Aorta (tissue), 5 donors: ENCODE data around the gene MTG1. TPM values are rescaled to one million over a fixed set of nuclear protein-coding genes. Genes with fewer than 3 reads are reported as not detected.
A peak's percentile ranks its signal among the peaks of the same experiment; 100 is the strongest.
"Not testable (repeated sequence)": the region's sequence is repeated elsewhere in the genome, so short reads cannot be mapped to it uniquely, and the experiment has no call there.

Experiments used
- ATAC-seq: fragments of 200-7000 bp; cut with Tn5 transposase; one replicate; pipeline ENCODE4 v1.9.1; 2022; ENCODE audit warnings: moderate library complexity; ENCODE audit not compliant: low FRiP score
- DNase-seq, 2 donors: peaks; one replicate each; pipeline ENCODE4 v3.0.0-alpha.2; 2020
- H3K27ac ChIP-seq, 2 donors: one replicate each; pipeline ENCODE4 v1.5.1; 2013; ENCODE audit warnings: low read length in 2 of 2, mild to moderate bottlenecking in 2 of 2, moderate library complexity in 2 of 2, control low read depth in 1 of 2, inconsistent platforms in 1 of 2, low read depth in 1 of 2
- H3K27me3 ChIP-seq, 2 donors: one replicate each; pipeline ENCODE4 v1.6.1; 2013; ENCODE audit warnings: control low read depth in 1 of 2, low read length in 1 of 2, mild to moderate bottlenecking in 1 of 2, moderate library complexity in 1 of 2; ENCODE audit not compliant: insufficient read depth in 2 of 2, control insufficient read depth in 1 of 2
- H3K36me3 ChIP-seq, 2 donors: one replicate each; pipeline ENCODE4 v1.6.1; 2013; ENCODE audit warnings: control low read depth in 1 of 2, low read length in 1 of 2, mild to moderate bottlenecking in 1 of 2; ENCODE audit not compliant: insufficient read depth in 2 of 2, control insufficient read depth in 1 of 2
- H3K4me1 ChIP-seq, 2 donors: one replicate each; pipeline ENCODE4 v1.6.1; 2013; ENCODE audit warnings: low read length in 2 of 2, control low read depth in 1 of 2, mild to moderate bottlenecking in 1 of 2, moderate library complexity in 1 of 2; ENCODE audit not compliant: insufficient read depth in 2 of 2, control insufficient read depth in 1 of 2
- H3K4me3 ChIP-seq, 2 donors: one replicate each; pipeline ENCODE4 v1.5.1; 2013; ENCODE audit warnings: low read length in 2 of 2, control low read depth in 1 of 2, mild to moderate bottlenecking in 1 of 2
- H3K9me3 ChIP-seq: one replicate; pipeline ENCODE4 v1.6.1; 2013; ENCODE audit warnings: mild to moderate bottlenecking, low read length; ENCODE audit not compliant: control insufficient read depth
- WGBS, 2 donors: extraction: QIAGEN DNeasy Blood & Tissue Kit; methylation state at CpG; one replicate each; pipeline ENCODE4 v1.1.7; 2013; 5-methylcytosine and 5-hydroxymethylcytosine counted together
- intact Hi-C, 2 donors: fragments of 100-400 bp; cut with DNase I; formaldehyde crosslinking; loops; one replicate each; pipeline versions ENCODE4 v1.14.2 to v1.15.0; 2022
- polyA plus RNA-seq, 2 donors: library from polyadenylated mRNA; stranded (reverse); fragments of 200-250 nt; gene quantifications; one replicate each; pipeline ENCODE4 v1.2.3, GENCODE V29; 2013
- total RNA-seq, 2 donors: library from RNA; stranded (reverse); fragmentation: NEBNext Ultra II Directional; extraction: Animal tissue kit (Norgen Biotek cat#: 25700); gene quantifications; one replicate each; pipeline ENCODE4 v1.2.1, GENCODE V29; 2021
- donor health status: healthy with polysubstance abuse.
- donor health status: Bipolar disorder and iron deficiency.
- donor health status: DM: no; HTN: no; CAD: no.
- donor health status: DM: no; HTN: no; CAD: no.
- donor health status: DM: yes; HTN: yes; CAD: no.

The MTG1 gene
- total and polyA plus RNA-seq, 4 donors = 13.1 to 39.3 (median 31.0) TPM

DNA sequence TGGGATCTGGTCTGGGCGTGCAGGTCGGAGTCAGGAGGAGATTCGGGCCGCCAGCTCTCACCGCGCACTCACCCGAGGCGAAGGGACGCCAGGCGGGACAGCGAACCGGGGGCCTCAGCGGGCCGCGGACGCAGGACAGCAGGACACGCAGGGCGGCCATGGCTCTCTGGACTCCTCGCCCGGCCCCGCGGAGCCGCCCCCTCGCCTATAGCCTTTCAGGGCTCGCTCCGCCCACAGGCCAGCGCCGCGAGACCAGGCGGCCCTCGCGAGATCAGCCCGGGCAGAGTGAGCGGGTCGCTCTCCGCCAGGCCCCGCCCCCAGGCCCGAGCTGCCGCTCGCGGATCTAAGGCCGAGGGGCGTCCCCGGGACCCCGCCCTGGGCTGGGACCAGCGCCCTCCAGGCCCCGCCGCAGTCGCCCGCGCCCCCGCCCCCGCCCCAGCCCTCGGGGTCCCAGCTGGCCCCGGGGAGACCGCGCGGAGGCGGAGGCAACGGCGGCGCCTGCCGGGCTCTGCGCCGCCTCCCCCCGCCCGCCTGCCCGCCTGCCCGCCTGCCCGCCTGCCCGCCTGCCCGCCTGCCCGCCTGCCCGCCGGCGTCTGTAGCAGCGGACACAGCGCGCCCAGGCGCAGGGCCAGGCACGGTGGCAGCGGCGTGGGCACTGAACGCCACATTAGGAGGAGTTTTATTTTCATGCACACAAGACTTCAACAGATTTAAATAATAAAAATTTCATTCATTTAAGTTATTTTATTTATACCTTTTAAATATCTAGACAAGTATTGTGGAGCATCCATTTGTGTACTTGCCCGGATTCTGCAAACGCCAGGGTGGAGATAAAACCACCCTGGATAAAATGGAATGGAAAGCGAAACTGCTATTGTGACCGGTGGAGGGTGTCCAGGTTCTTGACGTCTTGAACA lies 20.5 kb upstream of the MTG1 start, which contains the start of gene ECHS1:
Gene ECHS1 (minus strand): TSS at position 181 of the 917 bp plus-strand sequence. CDS start 21 bp downstream, at position 160.
- 1% methylated on average over 52 to 89 of the region's 89 CpGs for WGBS, 2 donors
- intact Hi-C loops = loop anchor here in 1 of 2 donors (5.0 kb wide), 1 partner anchor 61 kb away; no protein-coding TSS in a partner anchor
- ATAC-seq = peak; percentile 99

DNA sequence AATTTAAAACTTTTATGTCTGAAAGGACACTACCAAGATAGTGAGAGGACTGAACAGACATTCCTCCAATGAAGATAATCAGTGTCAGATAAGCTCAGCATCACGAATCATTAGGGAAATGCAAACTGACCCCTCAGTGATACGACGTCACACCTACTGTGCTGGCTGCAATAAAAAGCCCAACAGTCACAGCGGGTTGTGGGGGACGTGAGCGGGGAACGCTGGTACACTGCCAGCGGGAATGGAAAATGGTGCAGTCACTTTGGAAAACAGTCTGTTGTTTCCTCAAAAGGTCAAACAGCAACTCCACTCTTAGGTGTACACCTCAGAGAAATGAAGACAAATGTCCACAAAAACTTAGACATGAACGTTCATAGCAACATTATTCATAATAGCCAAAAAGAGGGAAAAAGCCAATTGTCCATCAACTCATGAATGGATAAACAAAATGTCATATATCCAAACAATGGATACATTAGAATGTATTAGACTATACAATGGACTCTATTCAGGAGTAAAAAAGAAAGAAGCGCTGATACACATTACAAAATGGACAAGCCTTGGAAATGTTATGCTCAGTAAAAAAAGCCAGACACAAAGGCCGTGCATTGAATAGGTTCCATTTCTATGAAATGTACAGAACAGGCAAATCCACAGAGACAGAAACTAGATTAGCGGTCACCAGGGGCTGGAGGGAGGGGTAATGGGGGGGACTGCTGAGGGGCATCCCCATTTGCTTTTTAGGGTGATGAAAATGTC lies 18.4 kb upstream of the MTG1 start:
- ATAC-seq = no peak
- H3K4me3 ChIP-seq = no peak overlapping the region
- H3K36me3 ChIP-seq = no peaks in the 10 kb centered on the region
- H3K9me3 ChIP-seq = no peaks in the 10 kb centered on the region
- no peaks in the 10 kb centered on the region for H3K4me1 ChIP-seq
- 78 to 80% methylated on average over 12 of the region's 12 CpGs for WGBS, 2 donors
- no peak for DNase-seq
- intact Hi-C loops = loop anchor here in 1 of 2 donors (5.0 kb wide), 1 partner anchor 68 kb away; the partner anchor contains the start of genes TUBGCP2 and ZNF511
- H3K27me3 ChIP-seq = no peaks in the 10 kb centered on the region
- no peak overlapping the region for H3K27ac ChIP-seq

More for the DNA sequence above, 20.5 kb upstream of the MTG1 start, which contains the start of gene ECHS1:
- Histone ChIP-seq H3K4me1 (no peaks in the 10 kb centered on the region), H3K9me3 (no peaks in the 10 kb centered on the region), H3K27me3 (no peaks in the 10 kb centered on the region), H3K36me3 (peaks cover 3 to 5% of the 10 kb centered on the region in 2 donors), H3K27ac (peak within 1 kb of the TSS in 1 of 2 donors; percentile 61), H3K4me3 (peak within 1 kb of the TSS; percentile 87 to 88)
- DNase-seq = peak; percentile 98 to 99

DNA sequence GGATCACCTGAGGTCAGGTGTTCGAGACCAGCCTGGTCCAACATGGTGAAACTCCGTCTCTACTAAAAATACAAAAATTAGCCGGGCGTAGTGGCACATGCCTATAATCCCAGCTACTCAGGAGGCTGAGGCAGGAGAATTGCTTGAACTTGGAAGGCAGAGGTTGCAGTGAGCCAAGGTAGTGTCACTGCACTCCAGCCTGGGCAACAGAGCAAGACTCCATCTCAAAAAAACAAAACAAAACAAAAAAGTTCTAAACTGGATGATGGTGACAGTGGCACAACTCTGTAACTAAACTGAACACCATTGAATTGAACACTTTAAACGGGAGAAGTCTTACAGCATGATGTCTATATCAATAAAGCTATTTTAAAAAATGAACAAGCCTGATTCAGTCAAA lies 17.8 kb upstream of the MTG1 start:
- intact Hi-C loops = loop anchor here in 1 of 2 donors (5.0 kb wide), 1 partner anchor 69 kb away; the partner anchor contains the start of genes TUBGCP2 and ZNF511
- WGBS, 2 donors = 94% methylated on average over 5 of the region's 5 CpGs
- not testable (repeated sequence) for H3K9me3 ChIP-seq, H3K4me1 ChIP-seq, H3K36me3 ChIP-seq, DNase-seq, H3K27me3 ChIP-seq, ATAC-seq, H3K4me3 ChIP-seq, H3K27ac ChIP-seq

DNA sequence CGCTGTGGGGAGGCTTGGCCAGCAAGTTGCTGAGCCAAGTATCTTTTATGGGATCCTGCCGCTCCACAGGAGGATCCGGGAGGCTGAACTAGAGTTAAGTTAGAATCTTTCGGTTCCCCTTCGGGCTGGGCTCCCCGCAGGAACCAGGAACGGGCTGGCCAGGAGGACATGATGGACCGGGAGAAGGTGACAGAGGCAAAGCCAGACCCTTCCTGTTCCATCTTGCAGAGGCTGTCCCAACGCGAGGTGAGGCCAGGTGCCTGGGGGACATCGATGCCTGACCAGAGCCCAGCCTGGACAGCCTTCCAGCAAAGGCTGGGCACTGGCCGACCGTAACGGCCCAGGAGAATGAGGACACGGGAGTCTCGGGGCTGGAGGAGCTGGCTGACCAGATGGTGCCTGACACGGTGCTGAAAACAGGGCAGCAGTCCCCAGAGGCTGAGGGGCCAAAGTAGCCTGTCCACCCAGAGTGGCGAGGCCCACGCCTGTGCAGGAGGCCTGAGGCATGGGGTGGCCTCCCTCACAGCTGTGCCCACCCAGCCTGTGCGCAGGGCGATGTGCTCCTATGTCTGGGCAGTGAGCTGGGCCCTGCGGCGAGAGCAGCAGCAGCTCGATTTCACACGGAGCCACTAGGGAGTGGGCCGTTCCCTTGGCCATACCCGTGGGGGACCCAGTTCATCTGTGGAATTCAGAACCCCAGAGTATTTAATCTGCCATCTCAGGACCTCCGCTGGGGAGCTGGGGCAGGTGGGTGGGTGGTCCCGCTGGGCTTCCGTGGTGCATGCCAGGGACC lies 16.7 kb upstream of the MTG1 start:
- WGBS, 2 donors = 89 to 92% methylated on average over 30 of the region's 30 CpGs
- Histone ChIP-seq H3K9me3 (no peaks in the 10 kb centered on the region), H3K4me3 (no peak overlapping the region), H3K36me3 (no peaks in the 10 kb centered on the region), H3K27ac (no peak overlapping the region), H3K4me1 (no peaks in the 10 kb centered on the region), H3K27me3 (no peaks in the 10 kb centered on the region)
- intact Hi-C loops = loop anchor here in 1 of 2 donors (5.0 kb wide), 1 partner anchor 70 kb away; the partner anchor contains the start of genes TUBGCP2 and ZNF511
- DNase-seq = no peak
- no peak for ATAC-seq

DNA sequence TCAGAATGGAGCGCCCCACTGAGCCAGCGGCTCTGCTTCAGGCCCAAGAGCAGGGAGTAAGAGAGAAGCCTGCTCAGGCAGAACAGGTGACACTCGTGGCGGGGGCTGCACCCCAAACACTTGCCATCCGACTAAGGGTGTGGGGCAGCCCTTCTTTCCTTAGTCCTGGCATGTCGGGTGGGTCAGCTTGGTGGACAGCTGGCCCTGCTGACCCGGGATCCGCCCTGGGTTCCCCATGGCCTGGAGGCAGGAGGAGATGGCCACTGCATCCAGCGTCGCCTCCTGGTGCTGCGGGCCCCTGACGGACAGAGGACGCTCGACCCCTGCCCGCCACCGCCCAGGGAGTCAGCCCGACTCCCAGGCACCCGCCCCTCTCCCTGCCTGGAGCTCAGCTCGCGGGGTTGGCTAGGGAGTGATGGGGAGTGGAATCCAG lies 16.1 kb upstream of the MTG1 start:
- Histone ChIP-seq H3K27ac (peak overlapping the region in 1 of 2 donors; percentile 10), H3K27me3 (no peaks in the 10 kb centered on the region), H3K36me3 (no peaks in the 10 kb centered on the region), H3K4me1 (no peaks in the 10 kb centered on the region), H3K9me3 (no peaks in the 10 kb centered on the region), H3K4me3 (peak overlapping the region in 1 of 2 donors; percentile 72)
- ATAC-seq = peak; percentile 1
- DNase-seq = peak in 1 of 2 donors; percentile 79
- 23% methylated on average over 18 to 20 of the region's 20 CpGs for WGBS, 2 donors
- intact Hi-C loops = loop anchor here in 1 of 2 donors (5.0 kb wide), 1 partner anchor 71 kb away; the partner anchor contains the start of genes TUBGCP2 and ZNF511

DNA sequence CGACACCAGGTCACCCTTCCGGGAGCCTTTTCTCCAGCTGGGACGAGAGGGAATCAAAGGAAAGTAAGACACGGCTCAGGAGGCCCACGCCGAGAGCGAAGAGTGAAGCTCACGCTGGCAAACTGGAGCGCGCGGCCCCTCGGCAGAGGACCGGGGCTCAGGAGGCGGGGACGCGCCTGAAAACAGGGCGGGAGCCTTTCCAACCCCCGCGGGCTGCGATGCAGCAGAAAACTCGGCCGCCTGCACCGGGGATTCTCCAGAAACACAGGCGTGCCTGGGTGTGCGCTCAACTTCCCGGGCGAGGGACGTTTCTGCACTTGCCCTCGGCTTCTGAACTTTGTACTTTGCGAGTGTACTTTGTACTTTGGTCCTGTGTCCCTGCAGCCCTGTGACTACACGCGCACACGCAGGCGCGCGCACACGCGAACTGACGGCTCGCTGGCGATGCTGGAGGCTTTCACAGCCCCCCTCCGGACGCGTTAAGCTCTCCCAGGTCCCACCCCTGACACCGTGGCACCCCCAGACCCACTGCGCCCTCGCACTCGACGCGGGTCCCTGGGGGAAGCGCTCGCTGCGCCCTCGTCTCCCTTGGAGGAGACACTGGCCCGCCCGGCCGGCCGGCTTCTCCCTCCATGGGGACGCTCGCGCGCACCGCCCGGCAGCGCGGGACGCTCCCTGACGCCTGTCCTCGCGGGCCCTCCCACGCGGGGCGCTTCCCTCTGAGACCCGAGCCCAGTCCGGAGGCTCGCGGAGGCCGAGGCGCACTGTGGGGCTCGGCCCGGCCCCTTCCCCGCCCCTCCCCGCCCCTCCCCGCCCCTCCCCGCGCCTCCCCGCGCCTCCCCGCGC lies 15.5 kb upstream of the MTG1 start:
- Histone ChIP-seq H3K9me3 (no peaks in the 10 kb centered on the region), H3K27me3 (no peaks in the 10 kb centered on the region), H3K4me1 (no peaks in the 10 kb centered on the region), H3K27ac (peak overlapping the region in 1 of 2 donors; percentile 1), H3K36me3 (no peaks in the 10 kb centered on the region), H3K4me3 (peak overlapping the region; percentile 27 to 72)
- DNase-seq = peak; percentile 86 to 90
- WGBS, 2 donors = 0% methylated on average over 65 to 83 of the region's 90 CpGs
- peak; percentile 87 for ATAC-seq
- intact Hi-C loops = loop anchor here in 1 of 2 donors (5.0 kb wide), 1 partner anchor 71 kb away; the partner anchor contains the start of genes TUBGCP2 and ZNF511

DNA sequence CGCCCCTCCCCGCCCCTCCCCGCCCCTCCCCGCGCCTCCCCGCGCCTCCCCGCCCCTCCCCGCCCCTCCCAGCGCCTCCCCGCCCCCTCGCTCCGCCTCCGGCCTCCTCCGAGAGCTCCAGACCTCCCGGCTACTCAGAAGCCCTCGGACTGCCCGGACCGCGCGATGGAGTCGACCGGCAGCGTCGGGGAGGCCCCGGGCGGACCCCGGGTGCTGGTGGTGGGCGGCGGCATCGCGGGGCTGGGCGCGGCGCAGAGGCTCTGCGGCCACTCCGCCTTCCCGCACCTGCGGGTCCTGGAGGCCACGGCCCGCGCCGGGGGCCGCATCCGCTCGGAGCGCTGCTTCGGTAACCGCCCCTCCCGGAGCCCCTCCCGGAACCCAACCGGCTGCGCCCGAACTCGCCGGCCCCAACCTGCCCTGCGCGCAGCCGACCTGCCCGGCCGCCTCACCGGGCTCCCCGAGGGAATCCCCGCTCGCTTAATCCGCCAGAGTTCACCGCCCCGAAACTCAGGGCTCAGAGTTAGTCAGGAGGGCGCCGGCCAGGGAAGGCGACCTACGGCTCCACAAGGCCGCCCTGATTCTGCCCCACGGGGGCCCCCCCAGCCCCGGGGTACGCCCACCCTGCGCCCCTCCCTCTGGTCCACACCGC lies 14.7 kb upstream of the MTG1 start, which contains the start of gene PAOX:
Gene PAOX (plus strand): TSS at position 111 of the 649 bp plus-strand sequence. CDS start 55 bp downstream, at position 166.
- H3K27me3 ChIP-seq = no peaks in the 10 kb centered on the region
- 2 to 4% methylated on average over 30 to 69 of the region's 78 CpGs for WGBS, 2 donors
- peak within 1 kb of the TSS; percentile 72 to 80 for H3K4me3 ChIP-seq
- no peaks in the 10 kb centered on the region for H3K9me3 ChIP-seq
- DNase-seq (peak; percentile 87 to 92), ATAC-seq (peak; percentile 58)
- peaks cover 0 to 3% of the 10 kb centered on the region in 2 donors for H3K36me3 ChIP-seq
- H3K27ac ChIP-seq = peak within 1 kb of the TSS in 1 of 2 donors; percentile 4
- intact Hi-C loops = loop anchor here in 1 of 2 donors (5.0 kb wide), 1 partner anchor 72 kb away; the partner anchor contains the start of genes TUBGCP2 and ZNF511
- H3K4me1 ChIP-seq = no peaks in the 10 kb centered on the region
